H1 (cell line): ENCODE data around the gene CYP26C1. TPM values are rescaled to one million over a fixed set of nuclear protein-coding genes. Genes with fewer than 3 reads are reported as not detected.

ENCODE experiments used
- CTCF ChIA-PET: fragments of 300-600 bp; sonication (Branson Sonifier 250); formaldehyde crosslinking; loops from one replicate; lab custom pipeline; 2021; ENCODE audit not compliant: partially characterized antibody; lab: Charles Lee
- POLR2A ChIA-PET: fragments of 300-600 bp; sonication (Branson Sonifier 250); formaldehyde crosslinking; loops from one replicate; lab custom pipeline; 2021; ENCODE audit warnings: inconsistent platforms; ENCODE audit not compliant: partially characterized antibody; lab: Charles Lee
- DNase-seq, 2 experiments: peaks; one replicate each; pipeline versions ENCODE4 v3.0.0 to v3.0.0-alpha.2; 2010 to 2022; ENCODE audit warnings: low spot score in 2 of 2, low read depth in 1 of 2, mixed read lengths in 1 of 2
- FAIRE-seq: peaks from 2 replicates; lab custom pipeline; 2011; peaks lifted over from hg19 to GRCh38; lab: Jason Lieb, UNC
- H2AFZ ChIP-seq: 2 replicates; pipeline ENCODE4 v1.8.1; 2012; ENCODE audit warnings: low read length, inconsistent platforms
- H2AK5ac ChIP-seq: 2 replicates; pipeline ENCODE4 v1.6.1; 2013; ENCODE audit warnings: low read depth, low read length
- H2BK120ac ChIP-seq: replicated peaks from 2 replicates; pipeline ENCODE3; 2013; ENCODE audit warnings: low read depth, low read length, inconsistent platforms
- H2BK12ac ChIP-seq: 2 replicates; pipeline ENCODE4 v1.6.1; 2013; ENCODE audit warnings: low read depth, low read length
- H2BK15ac ChIP-seq: 2 replicates; pipeline ENCODE4 v1.6.1; 2013; ENCODE audit warnings: low read length
- H2BK20ac ChIP-seq: 2 replicates; pipeline ENCODE4 v1.6.1; 2013; ENCODE audit warnings: low read length
- H2BK5ac ChIP-seq: 2 replicates; pipeline ENCODE4 v1.6.1; 2013; ENCODE audit warnings: low read depth, low read length
- H3K14ac ChIP-seq: 2 replicates; pipeline ENCODE4 v1.6.1; 2013; ENCODE audit warnings: inconsistent platforms; ENCODE audit not compliant: insufficient read length
- H3K18ac ChIP-seq: 2 replicates; pipeline ENCODE4 v1.6.1; 2013; ENCODE audit warnings: low read length; ENCODE audit errors: extremely low read depth
- H3K23ac ChIP-seq: 2 replicates; pipeline ENCODE4 v1.6.1; 2013; ENCODE audit warnings: inconsistent platforms; ENCODE audit not compliant: insufficient read length
- H3K23me2 ChIP-seq: 2 replicates; pipeline ENCODE4 v1.6.1; 2013; ENCODE audit warnings: low read depth, low read length
- H3K27ac ChIP-seq: 2 replicates; pipeline ENCODE4 v1.6.1; 2011; ENCODE audit warnings: low read depth, low read length, inconsistent platforms
- H3K27me3 ChIP-seq, 4 experiments: replicated peaks in 1 of 4; 1 replicate in 1 of 4; 2 replicates in 3 of 4; pipeline versions ENCODE4 v1.6.1 to v1.8.1; 2011 to 2013; ENCODE audit warnings: low read length in 3 of 4, mild to moderate bottlenecking in 3 of 4, inconsistent platforms in 2 of 4, mixed read lengths in 2 of 4, moderate library complexity in 1 of 4; ENCODE audit not compliant: control insufficient read depth in 3 of 4, insufficient read depth in 3 of 4; ENCODE audit errors: extremely low read depth in 1 of 4
- H3K36me3 ChIP-seq, 4 experiments: 2 replicates each; pipeline versions ENCODE4 v1.6.1 to v1.8.1; 2011 to 2013; ENCODE audit warnings: mild to moderate bottlenecking in 4 of 4, low read length in 3 of 4, moderate library complexity in 2 of 4, control low read depth in 1 of 4, inconsistent platforms in 1 of 4; ENCODE audit not compliant: insufficient read depth in 4 of 4, control insufficient read depth in 2 of 4
- H3K4ac ChIP-seq: replicated peaks from 2 replicates; pipeline ENCODE3; 2013; ENCODE audit warnings: low read length, low read depth, mixed read lengths, inconsistent platforms; ENCODE audit not compliant: insufficient read length
- H3K4me1 ChIP-seq, 4 experiments: replicated peaks in 1 of 4; 1 replicate in 1 of 4; 2 replicates in 3 of 4; pipeline versions ENCODE4 v1.6.1 to v1.8.1; 2011 to 2013; ENCODE audit warnings: low read length in 3 of 4, inconsistent platforms in 2 of 4, mixed read lengths in 1 of 4; ENCODE audit not compliant: insufficient read depth in 4 of 4, control insufficient read depth in 3 of 4
- H3K4me2 ChIP-seq, 2 experiments: 2 replicates each; pipeline versions ENCODE4 v1.6.1 to v1.8.1; 2011 to 2013; ENCODE audit warnings: low read depth in 2 of 2, low read length in 2 of 2, control low read depth in 1 of 2, inconsistent platforms in 1 of 2, mild to moderate bottlenecking in 1 of 2; ENCODE audit not compliant: insufficient read depth in 1 of 2
- H3K4me3 ChIP-seq, 4 experiments: fragments of 200-600, 300-600 bp in 1 of 4; sonication (generic), shearing (Covaris generic), sonication (Bioruptor Twin) in 1 of 4; 2 replicates each; pipeline versions ENCODE4 v1.5.1 to v1.8.1; 2011 to 2016; ENCODE audit warnings: low read length in 4 of 4, low read depth in 3 of 4, control low read depth in 2 of 4, inconsistent platforms in 2 of 4, mild to moderate bottlenecking in 2 of 4, mixed read lengths in 1 of 4, moderate library complexity in 1 of 4; ENCODE audit not compliant: insufficient read depth in 2 of 4; ENCODE audit errors: extremely low read depth in 1 of 4
- H3K56ac ChIP-seq: replicated peaks from 2 replicates; pipeline ENCODE3; 2013; ENCODE audit warnings: low read depth, mild to moderate bottlenecking, mixed read lengths, low read length, inconsistent platforms; ENCODE audit not compliant: insufficient read length
- H3K79me1 ChIP-seq: 2 replicates; pipeline ENCODE4 v1.6.1; 2013; ENCODE audit warnings: low read depth, low read length, control low read depth
- H3K79me2 ChIP-seq, 2 experiments: 2 replicates each; pipeline versions ENCODE4 v1.6.1 to v1.8.1; 2012 to 2013; ENCODE audit warnings: low read length in 2 of 2, mild to moderate bottlenecking in 2 of 2, inconsistent platforms in 1 of 2; ENCODE audit not compliant: insufficient read depth in 2 of 2, control insufficient read depth in 1 of 2
- H3K9ac ChIP-seq, 4 experiments: replicated peaks in 1 of 4; 1 replicate in 1 of 4; 2 replicates in 3 of 4; pipeline versions ENCODE4 v1.6.1 to v1.8.1; 2011 to 2013; ENCODE audit warnings: low read depth in 3 of 4, low read length in 3 of 4, control low read depth in 2 of 4, mild to moderate bottlenecking in 2 of 4, moderate library complexity in 2 of 4, inconsistent platforms in 1 of 4; ENCODE audit errors: extremely low read depth in 1 of 4
- H3K9me3 ChIP-seq, 2 experiments: 2 replicates each; pipeline versions ENCODE4 v1.6.1 to v1.8.1; 2012 to 2013; ENCODE audit warnings: mild to moderate bottlenecking in 2 of 2, moderate library complexity in 2 of 2, control low read depth in 1 of 2, inconsistent platforms in 1 of 2, low read depth in 1 of 2, low read length in 1 of 2, mixed read lengths in 1 of 2; ENCODE audit not compliant: insufficient read depth in 2 of 2
- H4K20me1 ChIP-seq, 2 experiments: replicated peaks in 1 of 2; 2 replicates each; pipeline versions ENCODE3 to v1.8.1; 2011 to 2013; ENCODE audit warnings: inconsistent platforms in 2 of 2, low read length in 2 of 2, mild to moderate bottlenecking in 1 of 2; ENCODE audit not compliant: insufficient read depth in 2 of 2, control insufficient read depth in 1 of 2
- H4K5ac ChIP-seq: 2 replicates; pipeline ENCODE4 v1.6.1; 2013; ENCODE audit warnings: low read length, low read depth, mixed read lengths, inconsistent platforms; ENCODE audit not compliant: insufficient read length
- H4K8ac ChIP-seq: 2 replicates; pipeline ENCODE4 v1.8.0; 2013; ENCODE audit warnings: mild to moderate bottlenecking, moderate library complexity, low read length, inconsistent platforms; ENCODE audit not compliant: insufficient read depth; ENCODE audit errors: extremely low read depth
- H4K91ac ChIP-seq: replicated peaks from 2 replicates; pipeline ENCODE3; 2013; ENCODE audit warnings: low read length, mixed read lengths, inconsistent platforms; ENCODE audit not compliant: insufficient read length
- JUN ChIP-seq: IDR thresholded peaks from 2 replicates; pipeline ENCODE4 v1.6.1; 2011; ENCODE audit warnings: low read depth, mild to moderate bottlenecking, improper control_type of control experiment, low read length
- WGBS, 2 experiments: shearing (Covaris generic) in 1 of 2; methylation state at CpG; one replicate each; pipeline versions ENCODE4 v1.1.6 to v1.1.7; 2013 to 2015; ENCODE audit warnings: low lambda C conversion rate in 2 of 2, mixed read lengths in 2 of 2, inconsistent platforms in 1 of 2, low coverage in 1 of 2, missing lambda C conversion rate in 1 of 2; ENCODE audit not compliant: insufficient replicate concordance in 2 of 2, insufficient coverage in 1 of 2, insufficient read length in 1 of 2; ENCODE audit errors: extremely low coverage in 1 of 2, missing lambda C conversion rate in 1 of 2; 5-methylcytosine and 5-hydroxymethylcytosine counted together
- polyA plus RNA-seq, 7 experiments: library from polyadenylated mRNA; depleted of rRNA in 3 of 7; stranded (reverse) in 5 of 7; unstranded in 2 of 7; fragments of >200 nt in 5 of 7; fragments of 200-250 nt in 2 of 7; gene quantifications; 1 replicate in 5 of 7; 2 replicates in 1 of 7; 4 replicates in 1 of 7; pipeline versions ENCODE4 v1.2.1 to v1.2.3, GENCODE V29; 2011 to 2013; ENCODE audit warnings: missing spikeins in 2 of 7, mixed read lengths in 2 of 7
- total RNA-seq: library from RNA; stranded (reverse); fragmentation: NEBNext Ultra II Directional; extraction: Animal tissue kit (Norgen Biotek cat#: 25700); gene quantifications from 2 replicates; pipeline ENCODE4 v1.2.1, GENCODE V29; 2021

The CYP26C1 gene
- total and polyA plus RNA-seq, 2 of the 8 experiments (the other 6 are each of a cell fraction or from before 2014, with no cell fraction given), result 0.12 to 0.28 TPM

- Histone ChIP-seq H3K79me1 (no peaks in the 10 kb centered on the region), H3K27ac (no peak overlapping the region), H2BK15ac (no peak overlapping the region), H2AFZ (no peak overlapping the region), H4K91ac (no peak overlapping the region), H3K18ac (no peak overlapping the region), H3K4me1 (peaks cover 2 to 5% (median 3%) of the 10 kb centered on the region in 4 experiments), H3K23me2 (no peaks in the 10 kb centered on the region), H3K9ac (no peak overlapping the region), H2BK5ac (no peak overlapping the region), H3K36me3 (no peaks in the 10 kb centered on the region), H4K8ac (no peak overlapping the region), H2BK120ac (no peak overlapping the region), H3K4me2 (no peak overlapping the region), H3K14ac (no peak overlapping the region), H2BK12ac (no peak overlapping the region), H3K9me3 (no peaks in the 10 kb centered on the region), H3K27me3 (no peaks in the 10 kb centered on the region; a peak in 1 of 7 replicates), H3K79me2 (no peaks in the 10 kb centered on the region), H4K5ac (no peak overlapping the region), H3K23ac (no peak overlapping the region), H2AK5ac (no peak overlapping the region), H3K4me3 (no peak overlapping the region), H3K56ac (no peak overlapping the region), H4K20me1 (no peaks in the 10 kb centered on the region), H3K4ac (no peak overlapping the region), H2BK20ac (no peak overlapping the region)
- CTCF ChIA-PET, result interaction anchor here (0.6 to 18.5 kb wide), 7 partner anchors 9 to 292 kb away, joined by 3 to 363 read pairs (median 5); no protein-coding TSS in a partner anchor
- DNase-seq (no peak), FAIRE-seq (no peak)
- WGBS, 2 experiments, result 89% methylated on average over 4 of the region's 4 CpGs; no CpG with 5 or more reads in 1 of the 2 experiments
- POLR2A ChIA-PET, result no interaction called here
- no peak for TF ChIP-seq JUN
Measured at GRCh38 chr10:93085272-93085859, 24.8 kb downstream of the CYP26C1 start.
